ENCODE data around the gene METTL5.

Gene METTL5

GRCh38 chr2:169797601-169798000 is 27.1 kb downstream of the METTL5 start:
- no peak for DNase-seq (ENCODE audit: low read depth)
- TF ChIP-seq, protein P1, sequence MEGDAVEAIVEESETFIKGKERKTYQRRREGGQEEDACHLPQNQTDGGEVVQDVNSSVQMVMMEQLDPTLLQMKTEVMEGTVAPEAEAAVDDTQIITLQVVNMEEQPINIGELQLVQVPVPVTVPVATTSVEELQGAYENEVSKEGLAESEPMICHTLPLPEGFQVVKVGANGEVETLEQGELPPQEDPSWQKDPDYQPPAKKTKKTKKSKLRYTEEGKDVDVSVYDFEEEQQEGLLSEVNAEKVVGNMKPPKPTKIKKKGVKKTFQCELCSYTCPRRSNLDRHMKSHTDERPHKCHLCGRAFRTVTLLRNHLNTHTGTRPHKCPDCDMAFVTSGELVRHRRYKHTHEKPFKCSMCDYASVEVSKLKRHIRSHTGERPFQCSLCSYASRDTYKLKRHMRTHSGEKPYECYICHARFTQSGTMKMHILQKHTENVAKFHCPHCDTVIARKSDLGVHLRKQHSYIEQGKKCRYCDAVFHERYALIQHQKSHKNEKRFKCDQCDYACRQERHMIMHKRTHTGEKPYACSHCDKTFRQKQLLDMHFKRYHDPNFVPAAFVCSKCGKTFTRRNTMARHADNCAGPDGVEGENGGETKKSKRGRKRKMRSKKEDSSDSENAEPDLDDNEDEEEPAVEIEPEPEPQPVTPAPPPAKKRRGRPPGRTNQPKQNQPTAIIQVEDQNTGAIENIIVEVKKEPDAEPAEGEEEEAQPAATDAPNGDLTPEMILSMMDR (conservative IDR thresholded peaks at IDR 0.05; ENCODE audit: control insufficient read depth, insufficient read depth, low read depth, low read length) = no peak
- no peak overlapping the region for H3K4me3 ChIP-seq (ENCODE audit: control insufficient read depth, low read depth, low read length)

- no peak overlapping the region for H3K4me3 ChIP-seq (ENCODE audit: control insufficient read depth, low read depth, low read length)
- TF ChIP-seq, protein P1 (conservative IDR thresholded peaks at IDR 0.05; ENCODE audit: control insufficient read depth, insufficient read depth, low read depth, low read length) = no peak
- DNase-seq (ENCODE audit: low read depth) = no peak
Observed at GRCh38 chr2:169796441-169796840, 28.3 kb downstream of the METTL5 start.

DNA sequence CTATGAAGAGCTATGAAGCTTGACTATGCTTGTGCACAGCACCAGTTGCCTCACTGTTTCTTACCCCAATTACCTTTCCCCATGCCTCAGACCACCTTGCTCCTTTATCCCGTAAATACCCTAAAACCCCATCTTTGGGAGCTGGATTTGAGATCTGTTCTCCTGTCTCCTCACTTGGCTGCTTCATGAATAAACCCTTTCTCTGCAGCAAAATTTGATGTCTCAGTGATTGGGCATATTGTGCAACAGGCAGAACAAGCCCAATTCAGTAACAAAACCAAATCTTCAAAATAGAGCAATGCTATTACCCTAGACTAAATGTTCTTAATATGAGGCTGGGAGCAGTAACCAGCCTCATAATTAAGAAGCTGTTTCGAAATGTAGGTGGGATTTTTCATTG is 29.5 kb downstream of the METTL5 start:
- no peak overlapping the region for H3K4me3 ChIP-seq (ENCODE audit: control insufficient read depth, low read depth, low read length)
- TF ChIP-seq, protein P1 (conservative IDR thresholded peaks at IDR 0.05; ENCODE audit: control insufficient read depth, insufficient read depth, low read depth, low read length) = no peak
- DNase-seq (ENCODE audit: low read depth) = no peak

DNA sequence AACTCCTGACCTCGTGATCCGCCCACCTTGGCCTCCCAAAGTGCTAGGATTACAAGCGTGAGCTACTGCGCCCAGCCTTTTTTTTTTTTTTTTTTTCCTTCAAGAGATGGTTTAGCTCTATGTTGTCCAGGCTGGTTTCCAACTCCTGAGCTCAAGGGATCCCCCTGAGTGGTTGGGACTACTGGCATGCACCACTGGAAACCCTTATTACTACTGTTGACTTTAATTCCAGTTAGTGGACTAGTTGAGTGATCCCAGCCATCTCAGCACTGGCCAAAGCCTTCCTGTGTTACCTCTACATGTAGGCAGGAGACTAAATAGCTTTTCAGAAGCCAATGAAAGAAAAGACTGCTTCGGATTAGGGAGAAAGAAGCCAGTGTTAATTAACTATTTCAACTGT is 34.1 kb downstream of the METTL5 start:
- no peak for DNase-seq (ENCODE audit: low read depth)
- H3K4me3 ChIP-seq (ENCODE audit: control insufficient read depth, low read depth, low read length) = no peak overlapping the region
- TF ChIP-seq, protein P1 (conservative IDR thresholded peaks at IDR 0.05; ENCODE audit: control insufficient read depth, insufficient read depth, low read depth, low read length) = no peak

- TF ChIP-seq, protein P1 (conservative IDR thresholded peaks at IDR 0.05; ENCODE audit: control insufficient read depth, insufficient read depth, low read depth, low read length) = no peak
- DNase-seq (ENCODE audit: low read depth) = no peak
Observed at GRCh38 chr2:169782513-169782912, 42.2 kb downstream of the METTL5 start.

GRCh38 chr2:169781249-169782013 is 43.3 kb downstream of the METTL5 start:
- TF ChIP-seq, protein P1 (conservative IDR thresholded peaks at IDR 0.05; ENCODE audit: control insufficient read depth, insufficient read depth, low read depth, low read length) = no peak

More at GRCh38 chr2:169782513-169782912, 42.2 kb downstream of the METTL5 start:
- no peak overlapping the region for H3K4me3 ChIP-seq (ENCODE audit: control insufficient read depth, low read depth, low read length)

More at GRCh38 chr2:169781249-169782013, 43.3 kb downstream of the METTL5 start:
- H3K4me3 ChIP-seq (ENCODE audit: control insufficient read depth, low read depth, low read length) = no peak overlapping the region
- no peak for DNase-seq (ENCODE audit: low read depth)

Measured in fibroblast of mammary gland (primary cell).